ENCODE results near the gene LVRN. TPM values are rescaled to one million over a fixed set of nuclear protein-coding genes. Genes with fewer than 3 reads are reported as not detected.

Gene LVRN
- total RNA-seq, 1 experiment from 2014 or later: 1.9 TPM

- Histone ChIP-seq H3K4me1 (ENCODE audit: control insufficient read depth in 1 of 2, insufficient read depth in 2 of 2, low read length in 2 of 2) (peaks cover 8 to 38% of the 10 kb centered on the region in 2 experiments), H3K4me3 (replicated peaks in 1 of 2; ENCODE audit: low read depth in 1 of 2, low read length in 2 of 2) (no peak overlapping the region), H3K9ac (ENCODE audit: low read length) (no peak overlapping the region), H3K36me3 (ENCODE audit: control insufficient read depth in 1 of 2, insufficient read depth in 2 of 2, low read length in 2 of 2) (no peaks in the 10 kb centered on the region), H3K9me3 (ENCODE audit: control insufficient read depth in 1 of 2, insufficient read depth in 1 of 2, low read depth in 1 of 2, low read length in 2 of 2) (no peaks in the 10 kb centered on the region), H2AFZ (ENCODE audit: low read depth, low read length, poor library complexity, severe bottlenecking) (no peak overlapping the region), H3K27me3 (ENCODE audit: insufficient read depth, low read length) (no peaks in the 10 kb centered on the region), H3K4me2 (ENCODE audit: low read length) (no peak overlapping the region), H3K79me2 (ENCODE audit: insufficient read depth, low read length) (no peaks in the 10 kb centered on the region), H4K20me1 (ENCODE audit: insufficient read depth) (no peaks in the 10 kb centered on the region), H3K27ac (ENCODE audit: low read depth, low read length) (no peak overlapping the region), H3K9me2 (ENCODE audit: insufficient read depth) (no peaks in the 10 kb centered on the region)
- ATAC-seq (no peak), DNase-seq (ENCODE audit: low read depth, low spot score) (no peak)
- BruUV-seq (replicated peaks): no TSS peak
- TF ChIP-seq TCF7L2 (IDR thresholded peaks at IDR 0.05; ENCODE audit: borderline replicate concordance, extremely low read depth, insufficient read depth, insufficient read length) (no peak), CBX3 (IDR thresholded peaks at IDR 0.05; ENCODE audit: low read depth) (no peak), JUND (IDR thresholded peaks at IDR 0.05) (no peak), ELF1 (IDR thresholded peaks at IDR 0.05; ENCODE audit: borderline replicate concordance, low read depth) (no peak)
- intact Hi-C loops (cut with micrococcal nuclease): no loop called here
- ChIA-PET RAD21 (ENCODE audit: low non-redundant PET in 1 of 2, low total read pairs in 2 of 2, uncharacterized antibody in 2 of 2, unreplicated experiment in 2 of 2) (no interaction called here), CTCF (no interaction called here), POLR2A (interaction anchor here (1.3 kb wide), 1 partner anchor 85 kb away, joined by 3 read pairs; the partner anchor contains the start of gene ARL14EPL)
Measured at GRCh38 chr5:115947260-115947659, 15.0 kb upstream of the LVRN start.

GRCh38 chr5:115948091-115948534 is 14.2 kb upstream of the LVRN start:
- H4K20me1 ChIP-seq (ENCODE audit: insufficient read depth): no peaks in the 10 kb centered on the region
- ChIA-PET RAD21 (ENCODE audit: low non-redundant PET in 1 of 2, low total read pairs in 2 of 2, uncharacterized antibody in 2 of 2, unreplicated experiment in 2 of 2) (no interaction called here), POLR2A (interaction anchor here (1.3 kb wide), 1 partner anchor 84 kb away, joined by 3 read pairs; the partner anchor contains the start of gene ARL14EPL), CTCF (no interaction called here)
- no peaks in the 10 kb centered on the region for H3K9me3 ChIP-seq (ENCODE audit: control insufficient read depth in 1 of 2, insufficient read depth in 1 of 2, low read depth in 1 of 2, low read length in 2 of 2)
- H3K4me3 ChIP-seq (replicated peaks in 1 of 2; ENCODE audit: low read depth in 1 of 2, low read length in 2 of 2): no peak overlapping the region
- H3K9me2 ChIP-seq (ENCODE audit: insufficient read depth): no peaks in the 10 kb centered on the region
- no peak overlapping the region for H3K27ac ChIP-seq (ENCODE audit: low read depth, low read length)
- H3K9ac ChIP-seq (ENCODE audit: low read length): no peak overlapping the region
- DNase-seq (ENCODE audit: low read depth, low spot score) (no peak), ATAC-seq (no peak)
- intact Hi-C loops (cut with micrococcal nuclease): no loop called here
- H3K4me2 ChIP-seq (ENCODE audit: low read length): no peak overlapping the region
- H2AFZ ChIP-seq (ENCODE audit: low read depth, low read length, poor library complexity, severe bottlenecking): no peak overlapping the region
- H3K79me2 ChIP-seq (ENCODE audit: insufficient read depth, low read length): no peaks in the 10 kb centered on the region
- no peaks in the 10 kb centered on the region for H3K27me3 ChIP-seq (ENCODE audit: insufficient read depth, low read length)
- peaks cover 8 to 38% of the 10 kb centered on the region in 2 experiments for H3K4me1 ChIP-seq (ENCODE audit: control insufficient read depth in 1 of 2, insufficient read depth in 2 of 2, low read length in 2 of 2)
- no peak for TF ChIP-seq ZFX (IDR thresholded peaks at IDR 0.05)
- no TSS peak for BruUV-seq (replicated peaks)
- H3K36me3 ChIP-seq (ENCODE audit: control insufficient read depth in 1 of 2, insufficient read depth in 2 of 2, low read length in 2 of 2): no peaks in the 10 kb centered on the region

Data from HCT116 (cell line).